Measurements from ENCODE around the gene RNF10.

DNA sequence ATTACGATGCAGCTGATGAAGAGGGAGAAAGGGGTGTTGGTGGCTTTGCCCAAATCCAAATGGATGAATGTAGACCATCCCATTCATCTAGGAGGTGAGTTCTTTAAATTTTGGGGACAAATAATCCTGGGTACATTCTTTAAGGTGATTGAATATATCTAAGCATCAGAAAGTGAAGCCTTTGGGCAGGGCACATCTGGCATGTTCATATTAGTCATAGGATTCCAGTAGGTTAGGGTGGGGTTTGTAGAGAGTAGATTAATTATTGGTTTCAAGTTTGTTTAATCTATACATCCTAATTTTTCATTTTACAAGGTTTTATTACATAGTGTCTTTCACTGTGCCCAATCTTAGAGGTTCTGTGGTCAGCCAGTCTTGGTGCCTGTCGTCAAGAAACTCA is 23.4 kb downstream of the RNF10 start:
- TF ChIP-seq POLR2A (conservative IDR thresholded peaks at IDR 0.05) (no peak), CEBPB (tag; IDR thresholded peaks at IDR 0.05) (no peak), GABPA (tag; conservative IDR thresholded peaks at IDR 0.05; ENCODE audit: low read depth) (no peak), POLR2G (IDR thresholded peaks at IDR 0.05; ENCODE audit: low read depth, low read length) (no peak), NR1H2 (CRISPR knock-in tag; IDR thresholded peaks at IDR 0.05) (no peak), NELFE (IDR thresholded peaks at IDR 0.05; ENCODE audit: insufficient read depth, insufficient read length) (no peak), TEAD1 (CRISPR knock-in tag; IDR thresholded peaks at IDR 0.05) (no peak), MED1 (CRISPR knock-in tag; IDR thresholded peaks at IDR 0.05; ENCODE audit: borderline replicate concordance) (no peak)
- TF ChIP-seq, protein P1, sequence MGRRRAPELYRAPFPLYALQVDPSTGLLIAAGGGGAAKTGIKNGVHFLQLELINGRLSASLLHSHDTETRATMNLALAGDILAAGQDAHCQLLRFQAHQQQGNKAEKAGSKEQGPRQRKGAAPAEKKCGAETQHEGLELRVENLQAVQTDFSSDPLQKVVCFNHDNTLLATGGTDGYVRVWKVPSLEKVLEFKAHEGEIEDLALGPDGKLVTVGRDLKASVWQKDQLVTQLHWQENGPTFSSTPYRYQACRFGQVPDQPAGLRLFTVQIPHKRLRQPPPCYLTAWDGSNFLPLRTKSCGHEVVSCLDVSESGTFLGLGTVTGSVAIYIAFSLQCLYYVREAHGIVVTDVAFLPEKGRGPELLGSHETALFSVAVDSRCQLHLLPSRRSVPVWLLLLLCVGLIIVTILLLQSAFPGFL (CRISPR knock-in tag; IDR thresholded peaks at IDR 0.05), result no peak
- TF ChIP-seq, protein P2, sequence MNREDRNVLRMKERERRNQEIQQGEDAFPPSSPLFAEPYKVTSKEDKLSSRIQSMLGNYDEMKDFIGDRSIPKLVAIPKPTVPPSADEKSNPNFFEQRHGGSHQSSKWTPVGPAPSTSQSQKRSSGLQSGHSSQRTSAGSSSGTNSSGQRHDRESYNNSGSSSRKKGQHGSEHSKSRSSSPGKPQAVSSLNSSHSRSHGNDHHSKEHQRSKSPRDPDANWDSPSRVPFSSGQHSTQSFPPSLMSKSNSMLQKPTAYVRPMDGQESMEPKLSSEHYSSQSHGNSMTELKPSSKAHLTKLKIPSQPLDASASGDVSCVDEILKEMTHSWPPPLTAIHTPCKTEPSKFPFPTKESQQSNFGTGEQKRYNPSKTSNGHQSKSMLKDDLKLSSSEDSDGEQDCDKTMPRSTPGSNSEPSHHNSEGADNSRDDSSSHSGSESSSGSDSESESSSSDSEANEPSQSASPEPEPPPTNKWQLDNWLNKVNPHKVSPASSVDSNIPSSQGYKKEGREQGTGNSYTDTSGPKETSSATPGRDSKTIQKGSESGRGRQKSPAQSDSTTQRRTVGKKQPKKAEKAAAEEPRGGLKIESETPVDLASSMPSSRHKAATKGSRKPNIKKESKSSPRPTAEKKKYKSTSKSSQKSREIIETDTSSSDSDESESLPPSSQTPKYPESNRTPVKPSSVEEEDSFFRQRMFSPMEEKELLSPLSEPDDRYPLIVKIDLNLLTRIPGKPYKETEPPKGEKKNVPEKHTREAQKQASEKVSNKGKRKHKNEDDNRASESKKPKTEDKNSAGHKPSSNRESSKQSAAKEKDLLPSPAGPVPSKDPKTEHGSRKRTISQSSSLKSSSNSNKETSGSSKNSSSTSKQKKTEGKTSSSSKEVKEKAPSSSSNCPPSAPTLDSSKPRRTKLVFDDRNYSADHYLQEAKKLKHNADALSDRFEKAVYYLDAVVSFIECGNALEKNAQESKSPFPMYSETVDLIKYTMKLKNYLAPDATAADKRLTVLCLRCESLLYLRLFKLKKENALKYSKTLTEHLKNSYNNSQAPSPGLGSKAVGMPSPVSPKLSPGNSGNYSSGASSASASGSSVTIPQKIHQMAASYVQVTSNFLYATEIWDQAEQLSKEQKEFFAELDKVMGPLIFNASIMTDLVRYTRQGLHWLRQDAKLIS (CRISPR knock-in tag; IDR thresholded peaks at IDR 0.05), result no peak
- TF ChIP-seq, protein P3, sequence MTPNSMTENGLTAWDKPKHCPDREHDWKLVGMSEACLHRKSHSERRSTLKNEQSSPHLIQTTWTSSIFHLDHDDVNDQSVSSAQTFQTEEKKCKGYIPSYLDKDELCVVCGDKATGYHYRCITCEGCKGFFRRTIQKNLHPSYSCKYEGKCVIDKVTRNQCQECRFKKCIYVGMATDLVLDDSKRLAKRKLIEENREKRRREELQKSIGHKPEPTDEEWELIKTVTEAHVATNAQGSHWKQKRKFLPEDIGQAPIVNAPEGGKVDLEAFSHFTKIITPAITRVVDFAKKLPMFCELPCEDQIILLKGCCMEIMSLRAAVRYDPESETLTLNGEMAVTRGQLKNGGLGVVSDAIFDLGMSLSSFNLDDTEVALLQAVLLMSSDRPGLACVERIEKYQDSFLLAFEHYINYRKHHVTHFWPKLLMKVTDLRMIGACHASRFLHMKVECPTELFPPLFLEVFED (CRISPR knock-in tag; conservative IDR thresholded peaks at IDR 0.05), result no peak
- TF ChIP-seq, protein P4, sequence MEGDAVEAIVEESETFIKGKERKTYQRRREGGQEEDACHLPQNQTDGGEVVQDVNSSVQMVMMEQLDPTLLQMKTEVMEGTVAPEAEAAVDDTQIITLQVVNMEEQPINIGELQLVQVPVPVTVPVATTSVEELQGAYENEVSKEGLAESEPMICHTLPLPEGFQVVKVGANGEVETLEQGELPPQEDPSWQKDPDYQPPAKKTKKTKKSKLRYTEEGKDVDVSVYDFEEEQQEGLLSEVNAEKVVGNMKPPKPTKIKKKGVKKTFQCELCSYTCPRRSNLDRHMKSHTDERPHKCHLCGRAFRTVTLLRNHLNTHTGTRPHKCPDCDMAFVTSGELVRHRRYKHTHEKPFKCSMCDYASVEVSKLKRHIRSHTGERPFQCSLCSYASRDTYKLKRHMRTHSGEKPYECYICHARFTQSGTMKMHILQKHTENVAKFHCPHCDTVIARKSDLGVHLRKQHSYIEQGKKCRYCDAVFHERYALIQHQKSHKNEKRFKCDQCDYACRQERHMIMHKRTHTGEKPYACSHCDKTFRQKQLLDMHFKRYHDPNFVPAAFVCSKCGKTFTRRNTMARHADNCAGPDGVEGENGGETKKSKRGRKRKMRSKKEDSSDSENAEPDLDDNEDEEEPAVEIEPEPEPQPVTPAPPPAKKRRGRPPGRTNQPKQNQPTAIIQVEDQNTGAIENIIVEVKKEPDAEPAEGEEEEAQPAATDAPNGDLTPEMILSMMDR (IDR thresholded peaks at IDR 0.05 in 2 of 3, conservative IDR thresholded peaks at IDR 0.05 in 1 of 3; ENCODE audit: insufficient read depth in 2 of 3, low read depth in 1 of 3, low read length in 3 of 3), result no peak
- TF ChIP-seq, protein P5, sequence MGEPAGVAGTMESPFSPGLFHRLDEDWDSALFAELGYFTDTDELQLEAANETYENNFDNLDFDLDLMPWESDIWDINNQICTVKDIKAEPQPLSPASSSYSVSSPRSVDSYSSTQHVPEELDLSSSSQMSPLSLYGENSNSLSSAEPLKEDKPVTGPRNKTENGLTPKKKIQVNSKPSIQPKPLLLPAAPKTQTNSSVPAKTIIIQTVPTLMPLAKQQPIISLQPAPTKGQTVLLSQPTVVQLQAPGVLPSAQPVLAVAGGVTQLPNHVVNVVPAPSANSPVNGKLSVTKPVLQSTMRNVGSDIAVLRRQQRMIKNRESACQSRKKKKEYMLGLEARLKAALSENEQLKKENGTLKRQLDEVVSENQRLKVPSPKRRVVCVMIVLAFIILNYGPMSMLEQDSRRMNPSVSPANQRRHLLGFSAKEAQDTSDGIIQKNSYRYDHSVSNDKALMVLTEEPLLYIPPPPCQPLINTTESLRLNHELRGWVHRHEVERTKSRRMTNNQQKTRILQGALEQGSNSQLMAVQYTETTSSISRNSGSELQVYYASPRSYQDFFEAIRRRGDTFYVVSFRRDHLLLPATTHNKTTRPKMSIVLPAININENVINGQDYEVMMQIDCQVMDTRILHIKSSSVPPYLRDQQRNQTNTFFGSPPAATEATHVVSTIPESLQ (CRISPR knock-in tag; IDR thresholded peaks at IDR 0.05), result no peak

Measured in K562 (cell line).